ENCODE results near the gene CFAP107. TPM values are rescaled to one million over a fixed set of nuclear protein-coding genes. Genes with fewer than 3 reads are reported as not detected.

The CFAP107 gene
- total and polyA plus RNA-seq, 2 donors from 2014 or later: not detected

DNA sequence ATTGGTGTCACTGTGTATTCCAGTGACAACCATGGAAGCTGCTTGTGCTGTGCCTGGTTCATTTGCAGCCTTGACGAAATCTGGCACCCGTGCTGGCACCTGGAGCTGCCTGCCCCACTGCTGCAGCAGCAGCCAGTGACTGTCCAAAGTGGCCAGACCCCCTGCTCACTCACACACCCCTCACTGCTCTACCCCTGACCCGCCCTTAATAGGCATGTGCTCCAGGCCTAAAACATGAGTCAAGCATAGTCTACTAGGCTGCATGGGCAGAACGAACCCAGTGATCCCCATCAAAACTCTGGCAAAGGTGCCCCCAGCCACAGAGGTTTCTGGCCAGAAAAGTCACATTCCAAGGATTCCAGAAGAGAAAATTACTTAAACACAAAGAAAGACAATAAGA is 52.9 kb downstream of the CFAP107 start:
- TF ChIP-seq, protein P1, sequence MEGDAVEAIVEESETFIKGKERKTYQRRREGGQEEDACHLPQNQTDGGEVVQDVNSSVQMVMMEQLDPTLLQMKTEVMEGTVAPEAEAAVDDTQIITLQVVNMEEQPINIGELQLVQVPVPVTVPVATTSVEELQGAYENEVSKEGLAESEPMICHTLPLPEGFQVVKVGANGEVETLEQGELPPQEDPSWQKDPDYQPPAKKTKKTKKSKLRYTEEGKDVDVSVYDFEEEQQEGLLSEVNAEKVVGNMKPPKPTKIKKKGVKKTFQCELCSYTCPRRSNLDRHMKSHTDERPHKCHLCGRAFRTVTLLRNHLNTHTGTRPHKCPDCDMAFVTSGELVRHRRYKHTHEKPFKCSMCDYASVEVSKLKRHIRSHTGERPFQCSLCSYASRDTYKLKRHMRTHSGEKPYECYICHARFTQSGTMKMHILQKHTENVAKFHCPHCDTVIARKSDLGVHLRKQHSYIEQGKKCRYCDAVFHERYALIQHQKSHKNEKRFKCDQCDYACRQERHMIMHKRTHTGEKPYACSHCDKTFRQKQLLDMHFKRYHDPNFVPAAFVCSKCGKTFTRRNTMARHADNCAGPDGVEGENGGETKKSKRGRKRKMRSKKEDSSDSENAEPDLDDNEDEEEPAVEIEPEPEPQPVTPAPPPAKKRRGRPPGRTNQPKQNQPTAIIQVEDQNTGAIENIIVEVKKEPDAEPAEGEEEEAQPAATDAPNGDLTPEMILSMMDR (IDR thresholded peaks at IDR 0.05; ENCODE audit: borderline replicate concordance, extremely low read depth, insufficient read depth): no peak
- Histone ChIP-seq H3K4me1 (ENCODE audit: control insufficient read depth in 2 of 3, insufficient read depth in 2 of 3, low read depth in 1 of 3, low read length in 3 of 3) (no peaks in the 10 kb centered on the region), H3K9me3 (ENCODE audit: control insufficient read depth in 2 of 3, insufficient read depth in 1 of 3, low read length in 3 of 3) (no peaks in the 10 kb centered on the region), H3K27ac (ENCODE audit: low read depth in 2 of 2, low read length in 2 of 2) (no peak overlapping the region), H3K9ac (ENCODE audit: low read length in 3 of 3) (no peak overlapping the region), H3K27me3 (ENCODE audit: control insufficient read depth, insufficient read depth, low read length) (no peaks in the 10 kb centered on the region), H3K4me3 (ENCODE audit: low read length in 3 of 3) (no peak overlapping the region), H3K36me3 (ENCODE audit: control insufficient read depth in 2 of 3, insufficient read depth in 3 of 3, low read length in 3 of 3) (no peaks in the 10 kb centered on the region)
- no peak for DNase-seq
- intact Hi-C loops (cut with DNase I): no loop called here
- FAIRE-seq: no peak

DNA sequence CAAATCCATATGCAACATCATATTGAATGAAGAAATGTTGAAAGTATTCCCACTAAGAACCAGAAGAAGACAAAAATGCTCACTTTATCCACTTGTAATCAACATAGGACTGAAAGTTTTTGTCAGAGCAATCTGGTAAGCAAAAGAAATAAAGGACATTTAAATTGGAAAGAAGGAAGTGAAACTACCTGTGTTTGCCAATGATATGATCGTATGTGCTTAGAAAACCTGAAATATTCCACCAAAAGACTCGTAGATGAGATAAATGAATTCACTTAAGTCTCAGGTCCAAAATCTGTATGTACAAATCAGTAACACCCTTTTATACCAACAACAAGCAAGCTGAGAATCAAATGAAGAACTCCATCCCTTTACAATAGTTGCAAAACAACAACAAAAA is 53.7 kb downstream of the CFAP107 start:
- DNase-seq (no peak), FAIRE-seq (no peak)
- Histone ChIP-seq H3K36me3 (ENCODE audit: control insufficient read depth in 2 of 3, insufficient read depth in 3 of 3, low read length in 3 of 3) (no peaks in the 10 kb centered on the region), H3K9ac (ENCODE audit: low read length in 3 of 3) (no peak overlapping the region), H3K9me3 (ENCODE audit: control insufficient read depth in 2 of 3, insufficient read depth in 1 of 3, low read length in 3 of 3) (no peaks in the 10 kb centered on the region), H3K4me1 (ENCODE audit: control insufficient read depth in 2 of 3, insufficient read depth in 2 of 3, low read depth in 1 of 3, low read length in 3 of 3) (no peaks in the 10 kb centered on the region), H3K4me3 (ENCODE audit: low read length in 3 of 3) (no peak overlapping the region), H3K27ac (ENCODE audit: low read depth in 2 of 2, low read length in 2 of 2) (no peak overlapping the region), H3K27me3 (ENCODE audit: control insufficient read depth, insufficient read depth, low read length) (no peaks in the 10 kb centered on the region)
- intact Hi-C loops (cut with DNase I): no loop called here
- TF ChIP-seq, protein P1 (IDR thresholded peaks at IDR 0.05; ENCODE audit: borderline replicate concordance, extremely low read depth, insufficient read depth): no peak

DNA sequence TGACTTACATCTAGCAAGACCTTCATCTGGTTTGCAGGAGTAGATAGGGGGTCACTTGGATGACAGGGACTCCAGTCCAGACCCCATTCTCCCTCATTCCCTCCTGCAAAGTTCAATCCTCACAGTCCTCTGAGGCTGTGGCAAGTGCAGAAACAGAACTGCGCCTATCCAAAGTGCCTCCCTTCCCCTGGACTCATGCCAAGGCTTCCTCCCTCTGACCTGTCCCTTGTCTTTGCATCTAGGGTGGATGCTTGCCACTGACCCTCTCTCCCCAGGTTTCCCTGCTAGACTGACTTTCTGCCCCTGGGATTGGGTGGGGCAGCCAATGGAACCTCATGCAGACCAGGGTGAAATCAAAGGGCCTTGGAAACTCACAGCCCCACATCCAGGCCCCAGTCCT is 63.9 kb downstream of the CFAP107 start:
- intact Hi-C loops (cut with DNase I): no loop called here
- H3K36me3 ChIP-seq (ENCODE audit: control insufficient read depth in 2 of 3, insufficient read depth in 3 of 3, low read length in 3 of 3): no peaks in the 10 kb centered on the region
- FAIRE-seq (no peak), DNase-seq (no peak)
- H3K27ac ChIP-seq (ENCODE audit: low read depth in 2 of 2, low read length in 2 of 2): no peak overlapping the region
- TF ChIP-seq, protein P1 (IDR thresholded peaks at IDR 0.05; ENCODE audit: borderline replicate concordance, extremely low read depth, insufficient read depth): no peak
- H3K27me3 ChIP-seq (ENCODE audit: control insufficient read depth, insufficient read depth, low read length): no peaks in the 10 kb centered on the region
- no peaks in the 10 kb centered on the region for H3K9me3 ChIP-seq (ENCODE audit: control insufficient read depth in 2 of 3, insufficient read depth in 1 of 3, low read length in 3 of 3)
- no peak overlapping the region for H3K4me3 ChIP-seq (ENCODE audit: low read length in 3 of 3)
- H3K9ac ChIP-seq (ENCODE audit: low read length in 3 of 3): no peak overlapping the region
- no peaks in the 10 kb centered on the region for H3K4me1 ChIP-seq (ENCODE audit: control insufficient read depth in 2 of 3, insufficient read depth in 2 of 3, low read depth in 1 of 3, low read length in 3 of 3)

DNA sequence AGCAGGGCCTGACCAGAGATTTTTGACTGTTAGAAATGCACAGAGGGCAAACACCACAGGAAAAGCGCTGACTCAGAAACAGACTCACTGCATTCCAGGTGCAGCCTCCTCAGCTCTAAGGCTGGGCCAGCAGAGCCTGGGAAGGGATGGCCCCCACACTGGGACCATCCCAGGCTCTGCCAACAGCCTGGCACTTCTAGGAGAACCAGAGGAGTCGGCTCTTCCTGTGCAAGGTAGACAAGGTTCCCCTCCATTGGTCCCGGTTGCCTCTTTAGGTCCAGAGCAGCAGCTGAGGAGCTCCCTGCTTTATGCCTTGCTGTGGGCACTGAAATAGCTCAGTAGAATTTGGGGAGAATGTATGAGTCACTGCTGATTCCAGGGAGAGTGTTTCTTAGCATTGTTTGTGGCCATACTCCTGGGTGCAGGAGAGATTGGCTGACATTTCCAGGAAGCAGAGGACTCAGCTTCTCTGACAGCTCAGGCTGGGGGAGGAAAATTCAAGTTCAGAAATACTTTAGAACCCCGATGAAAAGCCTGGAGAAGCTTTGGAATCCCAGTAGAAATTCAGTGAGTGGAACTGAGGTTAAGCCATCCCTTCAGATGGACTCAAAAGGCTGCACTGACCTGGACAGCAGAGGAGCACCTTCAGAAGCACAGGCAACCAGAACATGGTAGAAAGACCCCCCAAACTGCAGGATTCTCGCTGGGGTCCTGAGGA is 64.8 kb downstream of the CFAP107 start:
- no peaks in the 10 kb centered on the region for H3K27me3 ChIP-seq (ENCODE audit: control insufficient read depth, insufficient read depth, low read length)
- FAIRE-seq (no peak), DNase-seq (no peak)
- H3K4me1 ChIP-seq (ENCODE audit: control insufficient read depth in 2 of 3, insufficient read depth in 2 of 3, low read depth in 1 of 3, low read length in 3 of 3): no peaks in the 10 kb centered on the region
- H3K9me3 ChIP-seq (ENCODE audit: control insufficient read depth in 2 of 3, insufficient read depth in 1 of 3, low read length in 3 of 3): no peaks in the 10 kb centered on the region
- H3K9ac ChIP-seq (ENCODE audit: low read length in 3 of 3): no peak overlapping the region
- no peaks in the 10 kb centered on the region for H3K36me3 ChIP-seq (ENCODE audit: control insufficient read depth in 2 of 3, insufficient read depth in 3 of 3, low read length in 3 of 3)
- TF ChIP-seq, protein P1 (IDR thresholded peaks at IDR 0.05; ENCODE audit: borderline replicate concordance, extremely low read depth, insufficient read depth): no peak
- H3K27ac ChIP-seq (ENCODE audit: low read depth in 2 of 2, low read length in 2 of 2): no peak overlapping the region
- H3K4me3 ChIP-seq (ENCODE audit: low read length in 3 of 3): no peak overlapping the region
- intact Hi-C loops (cut with DNase I): no loop called here

Measured in kidney (tissue), 14 donors.